NT2/D1 (cell line): ENCODE results near the gene GBP4.

Experiments used
- DNase-seq: peaks from one replicate; pipeline ENCODE4 v3.0.0-alpha.2; 2011; ENCODE audit warnings: low read depth, low spot score
- H3K27me3 ChIP-seq: 2 replicates; pipeline ENCODE4 v1.6.0; 2011; ENCODE audit warnings: mild to moderate bottlenecking; ENCODE audit not compliant: insufficient read length, insufficient read depth
- H3K36me3 ChIP-seq: 2 replicates; pipeline ENCODE4 v1.6.1; 2011; ENCODE audit warnings: mild to moderate bottlenecking, low read length, mixed read lengths; ENCODE audit not compliant: insufficient read depth, insufficient read length
- H3K4me1 ChIP-seq: 2 replicates; pipeline ENCODE4 v1.5.1; 2011; ENCODE audit not compliant: insufficient read depth, insufficient read length
- H3K4me3 ChIP-seq: 2 replicates; pipeline ENCODE4 v1.5.1; 2011; ENCODE audit warnings: low read depth; ENCODE audit not compliant: insufficient read length
- H3K9ac ChIP-seq: 2 replicates; pipeline ENCODE4 v1.6.0; 2011; ENCODE audit warnings: low read depth; ENCODE audit not compliant: insufficient read length
- H3K9me3 ChIP-seq: 2 replicates; pipeline ENCODE4 v1.5.1; 2011; ENCODE audit warnings: mild to moderate bottlenecking, low read length; ENCODE audit not compliant: insufficient read depth
- SUZ12 ChIP-seq: IDR thresholded peaks from 2 replicates; pipeline ENCODE4 v1.6.1; 2011; ENCODE audit not compliant: insufficient read length, insufficient read depth; ENCODE audit errors: extremely low read depth
- YY1 ChIP-seq: IDR thresholded peaks from 2 replicates; pipeline ENCODE4 v1.6.1; 2011; ENCODE audit not compliant: insufficient read length, insufficient read depth
- ZNF274 ChIP-seq: IDR thresholded peaks from 2 replicates; pipeline ENCODE4 v1.6.1; 2011; ENCODE audit warnings: mild to moderate bottlenecking, low read depth, low read length

GBP4 gene

GRCh38 chr1:89149976-89150375 lies 48.8 kb downstream of the GBP4 start:
- no peaks in the 10 kb centered on the region for H3K27me3 ChIP-seq
- no peaks in the 10 kb centered on the region for H3K9me3 ChIP-seq
- H3K4me1 ChIP-seq, result no peaks in the 10 kb centered on the region
- H3K4me3 ChIP-seq, result no peak overlapping the region
- no peak overlapping the region for H3K9ac ChIP-seq
- no peaks in the 10 kb centered on the region for H3K36me3 ChIP-seq
- DNase-seq, result no peak
- TF ChIP-seq YY1, result no peak
- TF ChIP-seq ZNF274, result no peak
- TF ChIP-seq SUZ12, result no peak

- no peak overlapping the region for H3K9ac ChIP-seq
- no peaks in the 10 kb centered on the region for H3K9me3 ChIP-seq
- no peak for DNase-seq
- no peaks in the 10 kb centered on the region for H3K4me1 ChIP-seq
- H3K36me3 ChIP-seq, result no peaks in the 10 kb centered on the region
- H3K27me3 ChIP-seq, result no peaks in the 10 kb centered on the region
- TF ChIP-seq ZNF274 (no peak), YY1 (no peak), SUZ12 (no peak)
- H3K4me3 ChIP-seq, result no peak overlapping the region
Observed at GRCh38 chr1:89149229-89149628, 49.5 kb downstream of the GBP4 start.

GRCh38 chr1:89147678-89148658 lies 50.8 kb downstream of the GBP4 start:
- no peak for TF ChIP-seq ZNF274
- no peak for TF ChIP-seq YY1
- TF ChIP-seq SUZ12, result no peak
- no peak for DNase-seq
- Histone ChIP-seq H3K27me3 (no peaks in the 10 kb centered on the region), H3K9me3 (no peaks in the 10 kb centered on the region; the same call in 1 of the 2 replicates), H3K9ac (no peak overlapping the region), H3K4me3 (no peak overlapping the region), H3K4me1 (no peaks in the 10 kb centered on the region), H3K36me3 (no peaks in the 10 kb centered on the region)

- TF ChIP-seq YY1 (no peak), SUZ12 (no peak), ZNF274 (no peak)
- no peak overlapping the region for H3K9ac ChIP-seq
- H3K36me3 ChIP-seq, result no peaks in the 10 kb centered on the region
- no peaks in the 10 kb centered on the region; the same call in 1 of the 2 replicates for H3K9me3 ChIP-seq
- no peaks in the 10 kb centered on the region for H3K27me3 ChIP-seq
- no peak overlapping the region for H3K4me3 ChIP-seq
- H3K4me1 ChIP-seq, result no peaks in the 10 kb centered on the region
- DNase-seq, result no peak
Observed at GRCh38 chr1:89146721-89147120, 52.0 kb downstream of the GBP4 start.

GRCh38 chr1:89143484-89143883 lies 55.3 kb downstream of the GBP4 start:
- Histone ChIP-seq H3K9me3 (no peaks in the 10 kb centered on the region; the same call in 1 of the 2 replicates), H3K27me3 (no peaks in the 10 kb centered on the region), H3K4me1 (no peaks in the 10 kb centered on the region), H3K9ac (no peak overlapping the region), H3K36me3 (no peaks in the 10 kb centered on the region), H3K4me3 (no peak overlapping the region)
- DNase-seq, result no peak
- TF ChIP-seq SUZ12 (no peak), ZNF274 (no peak), YY1 (no peak)

- Histone ChIP-seq H3K9me3 (no peaks in the 10 kb centered on the region; the same call in 1 of the 2 replicates), H3K4me3 (no peak overlapping the region), H3K36me3 (no peaks in the 10 kb centered on the region), H3K9ac (no peak overlapping the region), H3K4me1 (no peaks in the 10 kb centered on the region), H3K27me3 (no peaks in the 10 kb centered on the region)
- DNase-seq, result no peak
- TF ChIP-seq SUZ12 (no peak), ZNF274 (no peak), YY1 (no peak)
Observed at GRCh38 chr1:89142160-89142559, 56.6 kb downstream of the GBP4 start.

- H3K9me3 ChIP-seq, result no peaks in the 10 kb centered on the region
- H3K36me3 ChIP-seq, result no peaks in the 10 kb centered on the region
- H3K4me1 ChIP-seq, result no peaks in the 10 kb centered on the region
- no peak for TF ChIP-seq ZNF274
- TF ChIP-seq YY1, result no peak
- TF ChIP-seq SUZ12, result no peak
- no peak for DNase-seq
- H3K27me3 ChIP-seq, result no peaks in the 10 kb centered on the region
- H3K4me3 ChIP-seq, result no peak overlapping the region
- no peak overlapping the region for H3K9ac ChIP-seq
Observed at GRCh38 chr1:89133747-89134146, 65.0 kb downstream of the GBP4 start.
